DOHH2 (cell line): ENCODE results near the gene OPN3.

Source experiments
- CTCF ChIP-seq: fragments of 200-600 bp; sonication (generic); IDR thresholded peaks from one replicate; pipeline ENCODE4 v1.5.1; 2014; ENCODE audit warnings: antibody characterized with exemption, mild to moderate bottlenecking, low read depth, low read length; ENCODE audit not compliant: poor library complexity, severe bottlenecking
- EZH2phosphoT487 ChIP-seq: fragments of 200-600 bp; sonication (generic); IDR thresholded peaks from 2 replicates; pipeline ENCODE4 v1.6.1; 2017; ENCODE audit warnings: borderline replicate concordance, mild to moderate bottlenecking, antibody characterized with exemption, low read length, moderate library complexity, mixed read lengths

GRCh38 chr1:241645199-241645598 lies 5.0 kb upstream of the OPN3 start:
- no peak for TF ChIP-seq CTCF
- TF ChIP-seq EZH2phosphoT487, result no peak
